ENCODE measurements around the gene ZNF503.
"Not testable (repeated sequence)": the region's sequence is repeated elsewhere in the genome, so short reads cannot be mapped to it uniquely, and the experiment has no call there.

The ZNF503 gene

DNA sequence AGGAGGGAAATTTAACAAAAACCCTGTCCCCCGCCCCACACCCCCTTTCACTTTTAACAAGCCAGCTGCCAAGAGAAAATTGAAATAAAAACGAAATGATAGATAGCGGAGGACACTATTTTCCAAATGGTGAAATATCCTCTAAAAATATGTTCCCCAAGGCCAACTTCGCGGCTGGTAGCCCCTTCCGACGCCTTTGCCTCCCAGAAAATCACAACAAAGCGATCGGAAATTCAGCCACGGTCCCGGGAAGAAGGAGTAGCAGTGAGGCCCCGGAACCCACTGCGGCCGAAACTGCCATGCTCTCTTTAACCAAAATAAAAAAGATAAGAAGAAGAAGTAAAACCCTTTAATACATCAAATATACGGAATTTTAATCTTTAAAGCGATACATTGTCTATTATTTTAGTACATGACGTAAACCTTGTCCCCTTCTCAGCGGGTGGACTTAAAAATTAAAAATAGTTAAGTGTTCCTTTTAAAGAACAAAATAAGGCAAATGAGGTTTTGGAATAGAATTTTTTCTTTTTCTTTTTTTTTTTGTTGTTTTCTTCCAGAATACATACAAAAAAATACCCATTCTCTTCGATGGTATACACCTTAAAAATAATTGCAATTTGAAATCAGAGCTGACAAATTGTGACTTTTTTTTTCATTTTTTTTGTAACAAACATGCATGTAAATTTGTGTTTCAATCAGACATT, 3.9 kb downstream of the ZNF503 start:
- in situ Hi-C loops (cut with MboI; ENCODE audit: low sequenced_read_pairs) = loop anchor here (25.0 kb wide), 2 partner anchors 640 to 915 kb away; no protein-coding TSS in a partner anchor

- in situ Hi-C loops (cut with MboI; ENCODE audit: low sequenced_read_pairs) = loop anchor here (25.0 kb wide), 2 partner anchors 640 to 915 kb away; no protein-coding TSS in a partner anchor
Observed at GRCh38 chr10:75396631-75397495, 4.7 kb downstream of the ZNF503 start.

- in situ Hi-C loops (cut with MboI; ENCODE audit: low sequenced_read_pairs) = loop anchor here (25.0 kb wide), 2 partner anchors 641 to 916 kb away; no protein-coding TSS in a partner anchor
Observed at GRCh38 chr10:75395932-75396630, 5.5 kb downstream of the ZNF503 start.

DNA sequence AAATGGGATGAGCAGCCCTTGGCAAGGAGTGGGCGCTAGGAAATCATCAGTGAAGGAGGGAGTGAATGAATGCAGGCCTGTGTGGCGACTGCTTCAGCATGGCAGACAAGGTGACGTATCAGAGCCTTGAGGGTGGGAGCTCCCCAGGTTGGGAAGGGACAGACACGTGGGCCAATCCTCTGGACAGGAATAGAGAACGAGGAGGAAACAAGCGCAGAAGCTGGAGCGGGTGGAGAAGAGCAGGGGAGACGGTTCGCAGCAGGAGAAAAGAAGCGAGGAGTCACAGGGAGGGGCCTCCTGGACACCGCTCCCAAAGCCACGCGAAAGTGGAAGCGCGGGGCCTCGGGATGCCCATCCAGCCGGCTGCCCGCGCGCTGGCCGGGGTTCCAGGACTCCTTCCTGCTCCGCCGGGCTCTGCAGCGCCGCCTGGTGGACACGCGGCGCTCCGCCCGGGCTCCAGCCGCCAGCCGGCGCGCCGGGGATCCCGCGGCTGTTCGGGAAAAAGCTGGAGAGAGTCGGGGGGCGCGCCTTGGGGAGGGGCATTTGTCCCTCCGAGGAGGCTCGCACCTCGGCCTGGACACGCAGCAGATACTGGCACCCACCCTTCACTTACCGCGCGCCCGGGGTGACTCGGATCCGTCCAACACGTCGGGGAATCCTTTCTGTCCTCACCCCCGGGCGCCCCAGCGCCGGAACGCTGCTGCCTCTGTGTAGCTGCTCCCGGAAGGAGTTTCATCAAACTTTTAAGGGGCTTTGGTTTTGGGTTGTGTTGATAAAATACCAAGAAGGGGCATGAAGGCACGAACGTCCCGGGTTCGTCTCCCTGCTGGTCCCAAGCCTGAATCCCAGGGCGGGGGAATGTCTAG, 6.3 kb downstream of the ZNF503 start:
- in situ Hi-C loops (cut with MboI; ENCODE audit: low sequenced_read_pairs) = loop anchor here (25.0 kb wide), 2 partner anchors 642 to 917 kb away; no protein-coding TSS in a partner anchor

GRCh38 chr10:75394221-75394620, 7.3 kb downstream of the ZNF503 start:
- in situ Hi-C loops (cut with MboI; ENCODE audit: low sequenced_read_pairs) = loop anchor here (25.0 kb wide), 2 partner anchors 643 to 918 kb away; no protein-coding TSS in a partner anchor

DNA sequence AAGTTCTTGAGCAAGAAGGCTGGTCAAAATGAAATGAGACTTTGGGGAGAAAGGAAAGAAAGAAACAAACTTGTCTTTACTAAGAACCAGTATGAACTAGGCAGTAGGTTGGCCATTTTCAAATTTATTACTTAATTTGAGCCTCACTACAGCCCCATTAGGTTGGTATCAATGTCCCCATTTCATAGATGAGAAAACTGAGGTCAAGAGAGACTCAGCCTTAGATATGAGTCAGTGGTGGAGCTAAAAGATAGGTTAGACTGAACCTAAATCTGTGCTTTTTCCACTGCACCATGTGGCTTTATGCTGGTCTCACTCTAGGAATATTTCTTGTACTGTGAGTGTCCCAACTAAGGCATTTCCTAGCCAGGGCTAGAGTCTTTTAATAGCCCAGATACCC, 8.8 kb downstream of the ZNF503 start:
- in situ Hi-C loops (cut with MboI; ENCODE audit: low sequenced_read_pairs) = loop anchor here (25.0 kb wide), 2 partner anchors 645 to 920 kb away; no protein-coding TSS in a partner anchor

DNA sequence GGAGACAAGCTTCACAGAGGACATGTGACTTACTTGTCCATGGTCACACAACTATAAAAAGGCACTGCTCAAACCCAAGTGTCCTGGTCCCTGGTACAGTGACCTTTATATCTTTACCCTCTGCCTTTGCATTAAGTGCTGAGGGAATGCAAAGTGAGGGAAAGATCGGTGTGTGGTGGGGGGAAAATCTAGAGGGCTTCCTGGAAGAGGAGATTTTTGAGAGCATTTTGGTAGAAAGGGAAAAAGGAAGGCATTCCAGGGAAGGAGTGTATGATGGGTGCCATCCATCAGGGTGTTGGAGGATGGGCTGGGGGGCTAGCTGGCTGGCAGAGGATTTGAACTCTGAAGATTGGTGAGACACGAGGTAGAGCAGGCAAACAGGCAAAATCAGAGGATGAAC, 9.3 kb downstream of the ZNF503 start:
- in situ Hi-C loops (cut with MboI; ENCODE audit: low sequenced_read_pairs) = loop anchor here (25.0 kb wide), 2 partner anchors 645 to 920 kb away; no protein-coding TSS in a partner anchor

DNA sequence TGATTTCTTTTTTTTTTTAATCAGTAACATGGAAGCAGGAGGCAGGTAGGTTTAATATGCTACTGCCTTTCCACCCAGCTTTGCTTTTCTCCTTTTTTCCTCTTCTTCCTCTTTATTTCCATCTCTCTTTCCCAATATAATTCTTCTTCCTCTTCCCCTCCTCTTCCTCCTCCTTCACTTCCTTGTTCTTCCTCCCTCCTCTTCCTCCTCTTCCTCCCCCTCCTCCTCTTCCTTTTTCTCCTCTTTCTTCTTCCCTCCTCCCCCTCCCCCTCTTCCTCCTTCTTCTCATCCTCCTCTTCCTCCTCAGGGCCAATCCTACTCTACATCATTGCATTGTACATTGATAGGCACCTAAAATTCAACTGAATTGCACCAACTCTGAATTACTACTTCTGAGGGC, 11.4 kb downstream of the ZNF503 start:
- in situ Hi-C loops (cut with MboI; ENCODE audit: low sequenced_read_pairs) = loop anchor here (25.0 kb wide), 2 partner anchors 647 to 922 kb away; no protein-coding TSS in a partner anchor

DNA sequence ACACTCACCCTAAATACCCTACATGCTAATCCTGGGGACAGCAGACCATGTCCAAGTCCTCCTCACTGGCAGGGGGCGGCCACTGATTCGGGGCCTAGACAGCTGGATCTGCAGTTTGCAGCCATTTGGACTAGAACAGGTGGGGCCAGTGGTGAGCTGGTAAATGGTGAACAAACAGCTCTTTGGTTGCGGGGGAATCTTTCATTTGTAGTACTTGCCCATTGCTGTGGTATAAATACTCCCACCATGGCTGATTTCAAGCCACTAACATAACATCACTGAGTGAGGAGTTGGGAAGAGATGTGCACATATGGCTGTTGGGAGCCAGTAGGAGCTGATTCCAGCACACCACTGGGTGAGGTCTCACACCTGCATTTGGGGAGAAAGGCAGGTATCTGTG, 13.5 kb downstream of the ZNF503 start:
- in situ Hi-C loops (cut with MboI; ENCODE audit: low sequenced_read_pairs) = loop anchor here (25.0 kb wide), 2 partner anchors 649 to 924 kb away; no protein-coding TSS in a partner anchor

DNA sequence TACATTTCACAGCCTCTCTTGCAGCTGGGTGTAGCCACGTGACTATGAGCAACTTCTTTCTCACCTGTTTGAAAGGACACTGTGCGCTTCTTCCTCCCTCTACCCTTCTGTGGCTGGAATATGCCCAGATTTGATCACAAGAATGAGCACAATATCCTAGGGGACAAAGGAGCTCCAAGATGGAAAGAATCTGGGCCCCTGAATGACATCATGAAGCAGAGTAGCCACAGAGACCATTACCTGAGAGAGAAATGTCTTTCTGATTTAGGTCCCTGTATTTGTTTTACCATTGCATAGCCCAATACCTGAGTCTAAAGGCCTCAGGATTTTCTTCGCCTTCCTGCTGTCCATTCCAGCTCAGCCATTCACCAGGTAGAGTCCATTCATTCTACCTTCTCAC, 15.4 kb downstream of the ZNF503 start:
- in situ Hi-C loops (cut with MboI; ENCODE audit: low sequenced_read_pairs) = loop anchor here (25.0 kb wide), 2 partner anchors 651 to 926 kb away; no protein-coding TSS in a partner anchor

- in situ Hi-C loops (cut with MboI; ENCODE audit: low sequenced_read_pairs) = loop anchor here (25.0 kb wide), 2 partner anchors 657 to 932 kb away; no protein-coding TSS in a partner anchor
Observed at GRCh38 chr10:75379817-75380216, 21.7 kb downstream of the ZNF503 start.

DNA sequence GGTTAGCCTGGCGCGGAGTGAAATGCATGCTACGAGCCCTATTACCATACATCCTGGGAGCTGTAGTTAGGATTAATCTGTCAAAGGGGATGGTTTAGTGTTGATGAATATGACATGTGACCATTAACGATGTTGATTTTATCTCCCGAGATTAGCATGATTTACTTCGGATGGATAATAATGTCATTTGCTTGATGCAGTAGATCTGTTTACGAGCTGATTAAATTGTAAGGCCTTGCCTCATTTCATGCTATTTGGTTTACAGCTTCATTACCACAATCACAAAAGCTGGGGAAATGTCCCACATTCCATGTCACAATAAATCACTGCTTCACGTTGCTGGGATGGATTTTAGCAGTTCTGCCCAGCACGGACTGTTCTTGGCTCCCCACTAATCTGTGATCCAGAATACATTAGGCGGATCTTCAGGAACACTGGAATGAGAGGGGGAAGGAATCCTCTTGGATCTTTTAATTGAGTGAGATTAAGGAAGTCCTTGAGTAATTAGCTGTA, 22.3 kb downstream of the ZNF503 start:
- in situ Hi-C loops (cut with MboI; ENCODE audit: low sequenced_read_pairs) = loop anchor here (25.0 kb wide), 2 partner anchors 658 to 933 kb away; no protein-coding TSS in a partner anchor

- in situ Hi-C loops (cut with MboI; ENCODE audit: low sequenced_read_pairs) = loop anchor here (25.0 kb wide), 2 partner anchors 659 to 934 kb away; no protein-coding TSS in a partner anchor
Observed at GRCh38 chr10:75378379-75378778, 23.2 kb downstream of the ZNF503 start.

DNA sequence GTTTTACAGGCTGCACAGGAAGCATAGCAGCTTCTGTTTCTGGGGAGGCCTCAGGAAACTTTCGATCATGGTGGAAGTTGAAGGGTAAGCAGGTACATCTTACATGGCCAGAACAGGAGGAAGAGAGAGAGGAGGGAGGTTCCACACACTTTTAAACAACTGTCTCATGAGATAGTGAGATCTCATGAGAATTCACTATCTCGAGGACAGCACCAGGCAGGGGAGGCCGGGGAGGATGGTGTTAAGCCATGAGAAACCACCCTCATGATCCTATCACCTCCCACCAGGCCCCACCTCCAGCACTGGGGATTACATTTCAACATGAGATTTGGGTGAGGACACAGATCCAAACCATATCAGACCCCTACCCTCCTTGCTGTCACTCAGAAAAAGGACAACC, 23.7 kb downstream of the ZNF503 start:
- in situ Hi-C loops (cut with MboI; ENCODE audit: low sequenced_read_pairs) = loop anchor here (25.0 kb wide), 2 partner anchors 659 to 934 kb away; no protein-coding TSS in a partner anchor

GRCh38 chr10:75375838-75376237, 25.7 kb downstream of the ZNF503 start:
- in situ Hi-C loops (cut with MboI; ENCODE audit: low sequenced_read_pairs) = loop anchor here (25.0 kb wide), 2 partner anchors 661 to 936 kb away; no protein-coding TSS in a partner anchor

DNA sequence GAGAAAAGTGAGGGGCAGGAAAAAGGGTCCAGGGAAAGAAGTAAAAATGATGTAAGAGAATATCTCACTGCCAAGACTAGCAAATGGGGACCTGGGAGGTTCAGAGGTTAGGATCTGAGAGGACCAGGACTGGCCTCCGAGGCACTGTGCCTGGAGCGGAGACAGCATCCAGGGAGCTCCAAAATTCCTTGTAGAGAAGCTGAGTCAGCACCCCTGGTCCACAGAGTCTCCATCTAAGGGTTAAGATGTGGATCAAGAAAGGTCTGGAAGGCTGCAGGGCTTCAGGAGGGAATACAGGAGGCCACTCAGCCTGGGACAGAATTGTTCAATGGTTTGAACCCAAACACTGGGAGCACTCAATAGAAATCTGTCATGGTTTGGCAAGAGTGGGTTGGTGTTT, 30.6 kb downstream of the ZNF503 start:
- in situ Hi-C loops (cut with MboI; ENCODE audit: low sequenced_read_pairs) = no loop called here

DNA sequence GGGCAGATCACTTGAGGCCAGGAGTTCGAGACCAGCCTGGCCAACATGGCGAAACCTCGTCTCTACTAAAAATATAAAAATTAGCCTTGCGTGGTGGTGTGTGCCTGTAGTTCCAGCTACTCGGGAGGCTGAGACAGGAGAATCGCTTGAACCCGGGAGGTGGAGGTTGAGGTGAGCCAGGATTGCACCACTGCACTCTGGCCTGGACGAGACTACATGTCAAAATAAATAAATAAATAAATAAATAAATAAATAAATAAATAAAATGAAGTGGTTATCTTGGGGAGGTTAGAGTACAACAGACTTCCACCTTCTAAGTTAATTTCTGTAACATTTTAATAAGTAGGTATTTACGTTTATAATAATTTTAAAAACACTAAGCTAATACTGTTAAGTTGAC, 31.7 kb downstream of the ZNF503 start:
- in situ Hi-C loops (cut with MboI; ENCODE audit: low sequenced_read_pairs) = not testable (repeated sequence)

DNA sequence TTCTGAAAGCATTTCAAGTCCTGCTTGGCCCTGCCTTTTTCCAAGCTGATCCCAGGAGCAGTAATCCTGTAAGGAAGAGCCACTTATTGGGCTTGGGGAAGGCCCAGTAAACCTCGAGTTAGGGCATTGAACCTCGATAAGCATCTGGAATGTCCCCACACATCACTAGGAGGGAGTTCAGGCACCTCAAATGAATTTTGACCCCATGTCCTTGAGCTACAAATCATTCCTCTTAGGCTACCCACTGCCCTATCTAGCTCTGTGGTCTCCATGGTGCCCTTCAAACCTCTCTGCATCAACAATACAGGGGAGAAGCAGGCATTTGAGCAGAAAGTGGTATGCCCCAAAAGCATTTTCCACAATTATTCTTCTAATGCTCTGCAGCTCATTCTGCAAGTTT, 33.7 kb downstream of the ZNF503 start:
- in situ Hi-C loops (cut with MboI; ENCODE audit: low sequenced_read_pairs) = no loop called here

DNA sequence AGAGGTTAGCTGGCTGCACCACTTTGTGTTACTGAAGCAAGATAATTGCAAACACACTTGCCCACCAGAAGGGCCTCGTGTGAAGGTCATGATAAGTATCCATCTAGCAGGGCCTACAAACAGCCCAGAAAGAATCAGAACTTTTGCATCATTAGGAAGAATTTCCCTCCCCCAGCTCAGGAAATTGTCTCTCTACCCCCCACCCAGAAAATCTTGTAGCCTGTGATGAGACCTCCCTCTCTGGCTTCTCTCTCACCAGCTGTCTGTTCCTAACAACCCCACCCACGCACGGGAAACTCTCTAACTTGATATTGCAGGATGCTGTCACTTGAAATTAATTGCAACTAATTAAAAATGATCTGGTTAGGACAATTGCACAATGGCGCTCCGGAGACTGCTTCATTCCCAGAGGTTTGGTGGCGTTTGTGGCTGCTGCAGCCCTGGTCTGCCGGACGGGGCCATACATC, 34.5 kb downstream of the ZNF503 start:
- in situ Hi-C loops (cut with MboI; ENCODE audit: low sequenced_read_pairs) = no loop called here

Data from HL-60/S4 treated with retinoic acid at 250 ng/mL for 4 days and 3 days (cell line).